Parathyroid adenoma (tissue), 2 donors: ENCODE measurements around the gene TRPV2.
"Not testable (repeated sequence)": the region's sequence is repeated elsewhere in the genome, so short reads cannot be mapped to it uniquely, and the experiment has no call there.

Source experiments
- H2AFZ ChIP-seq: fragments of 300-600 bp; sonication (generic); one replicate; pipeline ENCODE4 v1.7.0; 2017; ENCODE audit warnings: antibody characterized with exemption, mild to moderate bottlenecking
- H3K27ac ChIP-seq: fragments of 300-600 bp; sonication (generic); one replicate; pipeline ENCODE4 v1.7.0; 2017
- H3K27me3 ChIP-seq: fragments of 300-600 bp; sonication (generic); one replicate; pipeline ENCODE4 v1.7.0; 2017; ENCODE audit warnings: low read length; ENCODE audit not compliant: control insufficient read depth, insufficient read depth
- H3K36me3 ChIP-seq: fragments of 300-600 bp; sonication (generic); one replicate; pipeline ENCODE4 v1.7.0; 2017; ENCODE audit warnings: low read length; ENCODE audit not compliant: control insufficient read depth, insufficient read depth
- H3K4me1 ChIP-seq: fragments of 300-600 bp; sonication (generic); one replicate; pipeline ENCODE4 v1.7.0; 2017; ENCODE audit warnings: control low read depth
- H3K4me2 ChIP-seq: fragments of 300-600 bp; sonication (generic); one replicate; pipeline ENCODE4 v1.7.0; 2017; ENCODE audit warnings: low read length
- H3K4me3 ChIP-seq: fragments of 300-600 bp; sonication (generic); one replicate; pipeline ENCODE4 v1.7.0; 2017; ENCODE audit warnings: low read depth, low read length
- H3K79me2 ChIP-seq: fragments of 300-600 bp; sonication (generic); one replicate; pipeline ENCODE4 v1.7.0; 2017; ENCODE audit warnings: control low read depth
- H3K9ac ChIP-seq: fragments of 300-600 bp; sonication (generic); one replicate; pipeline ENCODE4 v1.7.0; 2017; ENCODE audit warnings: mild to moderate bottlenecking
- H3K9me3 ChIP-seq: fragments of 300-600 bp; sonication (generic); one replicate; pipeline ENCODE4 v1.7.0; 2017; ENCODE audit warnings: low read length; ENCODE audit not compliant: control insufficient read depth
- CTCF ChIP-seq: fragments of 300-600 bp; sonication (generic); IDR thresholded peaks from one replicate; pipeline ENCODE4 v1.7.0; 2017; ENCODE audit warnings: antibody characterized with exemption, mild to moderate bottlenecking
- donor health status: primary hyperparathyroidism.

TRPV2 gene

GRCh38 chr17:16447676-16448075 is 32.3 kb downstream of the TRPV2 start:
- H3K27ac ChIP-seq, result no peak overlapping the region
- no peaks in the 10 kb centered on the region for H3K27me3 ChIP-seq
- H3K36me3 ChIP-seq, result no peaks in the 10 kb centered on the region
- no peak overlapping the region for H3K4me3 ChIP-seq
- no peak overlapping the region for H3K9ac ChIP-seq
- no peak overlapping the region for H2AFZ ChIP-seq
- H3K4me2 ChIP-seq, result no peak overlapping the region
- no peaks in the 10 kb centered on the region for H3K9me3 ChIP-seq
- H3K79me2 ChIP-seq, result no peaks in the 10 kb centered on the region
- no peak for TF ChIP-seq CTCF
- no peaks in the 10 kb centered on the region for H3K4me1 ChIP-seq

- Histone ChIP-seq H3K4me2 (no peak overlapping the region), H3K9ac (no peak overlapping the region), H3K27ac (no peak overlapping the region), H3K4me3 (no peak overlapping the region), H3K79me2 (no peaks in the 10 kb centered on the region), H3K9me3 (no peaks in the 10 kb centered on the region), H3K27me3 (no peaks in the 10 kb centered on the region), H3K36me3 (no peaks in the 10 kb centered on the region), H2AFZ (no peak overlapping the region), H3K4me1 (no peaks in the 10 kb centered on the region)
- no peak for TF ChIP-seq CTCF
Observed at GRCh38 chr17:16448490-16448889, 33.1 kb downstream of the TRPV2 start.

GRCh38 chr17:16449121-16449570 is 33.8 kb downstream of the TRPV2 start:
- no peaks in the 10 kb centered on the region for H3K9me3 ChIP-seq
- H2AFZ ChIP-seq, result no peak overlapping the region
- no peaks in the 10 kb centered on the region for H3K36me3 ChIP-seq
- H3K9ac ChIP-seq, result no peak overlapping the region
- no peaks in the 10 kb centered on the region for H3K4me1 ChIP-seq
- H3K27ac ChIP-seq, result no peak overlapping the region
- no peaks in the 10 kb centered on the region for H3K79me2 ChIP-seq
- no peak overlapping the region for H3K4me2 ChIP-seq
- H3K4me3 ChIP-seq, result no peak overlapping the region
- no peak for TF ChIP-seq CTCF
- H3K27me3 ChIP-seq, result no peaks in the 10 kb centered on the region

- TF ChIP-seq CTCF, result no peak
- Histone ChIP-seq H3K27me3 (no peaks in the 10 kb centered on the region), H3K4me3 (no peak overlapping the region), H3K36me3 (no peaks in the 10 kb centered on the region), H3K4me2 (no peak overlapping the region), H3K9me3 (no peaks in the 10 kb centered on the region), H2AFZ (no peak overlapping the region), H3K79me2 (no peaks in the 10 kb centered on the region), H3K4me1 (no peaks in the 10 kb centered on the region), H3K9ac (no peak overlapping the region), H3K27ac (no peak overlapping the region)
Observed at GRCh38 chr17:16450028-16450427, 34.7 kb downstream of the TRPV2 start.

GRCh38 chr17:16452268-16452667 is 36.9 kb downstream of the TRPV2 start:
- H3K27ac ChIP-seq, result not testable (repeated sequence)

More at GRCh38 chr17:16452268-16452667, 36.9 kb downstream of the TRPV2 start:
- not testable (repeated sequence) for H3K36me3 ChIP-seq, H3K79me2 ChIP-seq, H3K4me1 ChIP-seq, H3K4me3 ChIP-seq, H3K27me3 ChIP-seq, H3K9me3 ChIP-seq, H2AFZ ChIP-seq, H3K9ac ChIP-seq, H3K4me2 ChIP-seq
